ENCODE measurements around the gene NBPF26. TPM values are rescaled to one million over a fixed set of nuclear protein-coding genes. Genes with fewer than 3 reads are reported as not detected.
"Not testable (repeated sequence)": the region's sequence is repeated elsewhere in the genome, so short reads cannot be mapped to it uniquely, and the experiment has no call there.

The NBPF26 gene
- total and polyA plus RNA-seq, 4 donors = 6.2 to 46.7 (median 19.1) TPM

GRCh38 chr1:120881934-120882333 is 158.2 kb downstream of the NBPF26 start:
- not testable (repeated sequence) for DNase-seq; H3K4me1 ChIP-seq (ENCODE audit: control insufficient read depth in 5 of 5, insufficient read depth in 5 of 5, low read length in 5 of 5); H3K27me3 ChIP-seq (ENCODE audit: control insufficient read depth in 3 of 3, insufficient read depth in 3 of 3, low read length in 2 of 3); H3K27ac ChIP-seq (ENCODE audit: low read depth in 1 of 2, low read length in 1 of 2); H3K36me3 ChIP-seq (ENCODE audit: control insufficient read depth in 4 of 4, insufficient read depth in 4 of 4, low read length in 4 of 4); H3K9me3 ChIP-seq (ENCODE audit: control insufficient read depth in 4 of 4, insufficient read depth in 3 of 4, low read length in 3 of 4); H3K9ac ChIP-seq (ENCODE audit: insufficient read depth in 1 of 2, low read length in 2 of 2); H3K4me3 ChIP-seq; ATAC-seq (ENCODE audit: insufficient read depth, low FRiP score)

Small RNAs within 50 kb of the gene (small RNA-seq; reads per million reads assigned to genes)
- gene RNVU1-19 (ENCODE audit: low replicate concordance) = 5.2 reads per million, percentile 94 among the genes with 10 or more reads in this experiment

Other genes starting within 250 kb of the NBPF26 start
- not detected for gene PPIAL4A, start 165.8 kb downstream of the NBPF26 start, total RNA-seq
- gene PPIAL4A, start 165.8 kb downstream of the NBPF26 start, polyA plus RNA-seq = not detected